DOHH2 (cell line): ENCODE data around the gene SKOR2.

Source experiments
- H3F3A ChIP-seq: fragments of 200-600 bp; sonication (generic), shearing (Covaris generic); 2 replicates; pipeline ENCODE4 v1.6.0; 2016; ENCODE audit warnings: antibody characterized with exemption, mild to moderate bottlenecking; ENCODE audit not compliant: control insufficient read depth, insufficient read depth
- H3K27ac ChIP-seq: fragments of 200-600 bp; sonication (generic); 2 replicates; pipeline ENCODE4 v1.5.1; 2014; ENCODE audit warnings: low read depth, mild to moderate bottlenecking, low read length, moderate library complexity
- H3K27me3 ChIP-seq: fragments of 200-600 bp; sonication (generic); 2 replicates; pipeline ENCODE4 v1.6.1; 2014; ENCODE audit warnings: mild to moderate bottlenecking, low read length, mixed read lengths; ENCODE audit not compliant: control insufficient read depth
- H3K36me3 ChIP-seq: fragments of 200-600 bp; sonication (generic); 2 replicates; pipeline ENCODE4 v1.6.1; 2014; ENCODE audit warnings: mild to moderate bottlenecking, low read length, moderate library complexity, mixed read lengths; ENCODE audit not compliant: control insufficient read depth
- H3K4me1 ChIP-seq: fragments of 200-600 bp; sonication (generic); 2 replicates; pipeline ENCODE4 v1.6.1; 2014; ENCODE audit warnings: mild to moderate bottlenecking, low read length, mixed read lengths; ENCODE audit not compliant: control insufficient read depth
- H3K4me2 ChIP-seq: fragments of 200-600 bp; sonication (generic); 2 replicates; pipeline ENCODE4 v1.6.0; 2014; ENCODE audit warnings: mild to moderate bottlenecking, low read length, moderate library complexity
- H3K4me3 ChIP-seq: fragments of 200-600 bp; sonication (generic); 2 replicates; pipeline ENCODE4 v1.5.1; 2014; ENCODE audit warnings: mild to moderate bottlenecking, low read length, mixed read lengths
- H3K79me2 ChIP-seq: fragments of 200-600 bp; sonication (generic); 2 replicates; pipeline ENCODE4 v1.6.1; 2014; ENCODE audit warnings: mild to moderate bottlenecking, low read length, mixed read lengths; ENCODE audit not compliant: control insufficient read depth
- H3K9me2 ChIP-seq: fragments of 200-600 bp; sonication (generic); replicated peaks from 2 replicates; pipeline ENCODE4 v1.6.1; 2014; ENCODE audit warnings: mild to moderate bottlenecking, low read length, mixed read lengths; ENCODE audit not compliant: control insufficient read depth
- H3K9me3 ChIP-seq: fragments of 200-600 bp; sonication (generic); 2 replicates; pipeline ENCODE4 v1.6.1; 2014; ENCODE audit warnings: antibody characterized with exemption, low read length, mixed read lengths; ENCODE audit not compliant: control insufficient read depth, insufficient read depth
- H4K20me1 ChIP-seq: fragments of 200-600 bp; sonication (generic); 2 replicates; pipeline ENCODE4 v1.6.0; 2014; ENCODE audit warnings: low read depth, mild to moderate bottlenecking, antibody characterized with exemption, low read length, moderate library complexity; ENCODE audit not compliant: control insufficient read depth, insufficient read depth
- EZH2phosphoT487 ChIP-seq: fragments of 200-600 bp; sonication (generic); IDR thresholded peaks from 2 replicates; pipeline ENCODE4 v1.6.1; 2017; ENCODE audit warnings: borderline replicate concordance, mild to moderate bottlenecking, antibody characterized with exemption, low read length, moderate library complexity, mixed read lengths
- TF ChIP-seq, protein P1 (sequence below): fragments of 200-600 bp; sonication (generic); IDR thresholded peaks from one replicate; pipeline ENCODE4 v1.5.1; 2014; ENCODE audit warnings: antibody characterized with exemption, mild to moderate bottlenecking, low read depth, low read length; ENCODE audit not compliant: poor library complexity, severe bottlenecking

The SKOR2 gene

DNA sequence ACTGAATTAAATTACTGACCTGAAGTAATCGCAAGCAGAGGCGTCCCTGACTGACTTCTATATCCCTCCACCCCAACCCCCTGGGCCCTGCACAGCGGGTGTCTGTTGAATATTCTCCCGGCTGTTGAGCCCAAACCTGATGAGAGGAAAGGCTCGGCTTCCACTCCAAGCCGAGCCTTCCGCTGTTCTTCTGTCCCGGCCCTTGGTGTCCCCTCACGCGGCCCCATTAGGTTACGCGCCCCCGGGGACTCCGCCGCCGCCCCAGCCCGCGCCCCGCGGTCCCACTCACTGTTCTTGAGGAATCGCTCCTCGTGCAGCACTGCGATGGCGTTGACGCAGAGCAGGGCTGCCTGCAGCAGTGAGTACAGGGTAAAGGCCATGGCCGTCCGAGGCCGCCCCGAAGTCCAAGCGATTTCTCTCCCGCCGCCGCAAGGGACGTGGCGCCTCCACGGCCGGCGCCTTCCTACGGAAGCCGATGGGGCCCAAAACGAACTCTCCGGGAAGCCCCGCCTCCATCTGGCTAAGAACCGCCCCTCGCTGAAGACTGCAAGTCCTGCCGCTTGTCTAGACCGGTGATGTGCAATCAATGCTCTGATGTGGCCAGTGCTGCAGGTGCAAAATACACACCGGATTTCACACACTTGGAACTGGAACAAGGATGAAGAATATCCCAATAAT lies 75.4 kb downstream of the SKOR2 start, which contains the start of gene IER3IP1:
Gene IER3IP1 (minus strand): TSS at position 467 of the 678 bp plus-strand sequence. CDS start 87 bp downstream, at position 380.
- peaks cover 47% of the 10 kb centered on the region for H3K4me1 ChIP-seq
- H3K4me2 ChIP-seq: peak within 1 kb of the TSS; percentile 56
- peak within 1 kb of the TSS; percentile 45 for H3K27ac ChIP-seq
- H3F3A ChIP-seq: no peaks in the 10 kb centered on the region
- H3K79me2 ChIP-seq: peaks cover 51% of the 10 kb centered on the region
- peak within 1 kb of the TSS; percentile 94 for H3K4me3 ChIP-seq
- no peaks in the 10 kb centered on the region for H3K9me2 ChIP-seq
- peaks cover 11% of the 10 kb centered on the region for H4K20me1 ChIP-seq
- no peaks in the 10 kb centered on the region for H3K27me3 ChIP-seq
- H3K9me3 ChIP-seq: no peaks in the 10 kb centered on the region
- H3K36me3 ChIP-seq: peaks cover 32% of the 10 kb centered on the region
- TF ChIP-seq, protein P1, sequence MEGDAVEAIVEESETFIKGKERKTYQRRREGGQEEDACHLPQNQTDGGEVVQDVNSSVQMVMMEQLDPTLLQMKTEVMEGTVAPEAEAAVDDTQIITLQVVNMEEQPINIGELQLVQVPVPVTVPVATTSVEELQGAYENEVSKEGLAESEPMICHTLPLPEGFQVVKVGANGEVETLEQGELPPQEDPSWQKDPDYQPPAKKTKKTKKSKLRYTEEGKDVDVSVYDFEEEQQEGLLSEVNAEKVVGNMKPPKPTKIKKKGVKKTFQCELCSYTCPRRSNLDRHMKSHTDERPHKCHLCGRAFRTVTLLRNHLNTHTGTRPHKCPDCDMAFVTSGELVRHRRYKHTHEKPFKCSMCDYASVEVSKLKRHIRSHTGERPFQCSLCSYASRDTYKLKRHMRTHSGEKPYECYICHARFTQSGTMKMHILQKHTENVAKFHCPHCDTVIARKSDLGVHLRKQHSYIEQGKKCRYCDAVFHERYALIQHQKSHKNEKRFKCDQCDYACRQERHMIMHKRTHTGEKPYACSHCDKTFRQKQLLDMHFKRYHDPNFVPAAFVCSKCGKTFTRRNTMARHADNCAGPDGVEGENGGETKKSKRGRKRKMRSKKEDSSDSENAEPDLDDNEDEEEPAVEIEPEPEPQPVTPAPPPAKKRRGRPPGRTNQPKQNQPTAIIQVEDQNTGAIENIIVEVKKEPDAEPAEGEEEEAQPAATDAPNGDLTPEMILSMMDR: peak; percentile 25
- TF ChIP-seq EZH2phosphoT487: no peak

DNA sequence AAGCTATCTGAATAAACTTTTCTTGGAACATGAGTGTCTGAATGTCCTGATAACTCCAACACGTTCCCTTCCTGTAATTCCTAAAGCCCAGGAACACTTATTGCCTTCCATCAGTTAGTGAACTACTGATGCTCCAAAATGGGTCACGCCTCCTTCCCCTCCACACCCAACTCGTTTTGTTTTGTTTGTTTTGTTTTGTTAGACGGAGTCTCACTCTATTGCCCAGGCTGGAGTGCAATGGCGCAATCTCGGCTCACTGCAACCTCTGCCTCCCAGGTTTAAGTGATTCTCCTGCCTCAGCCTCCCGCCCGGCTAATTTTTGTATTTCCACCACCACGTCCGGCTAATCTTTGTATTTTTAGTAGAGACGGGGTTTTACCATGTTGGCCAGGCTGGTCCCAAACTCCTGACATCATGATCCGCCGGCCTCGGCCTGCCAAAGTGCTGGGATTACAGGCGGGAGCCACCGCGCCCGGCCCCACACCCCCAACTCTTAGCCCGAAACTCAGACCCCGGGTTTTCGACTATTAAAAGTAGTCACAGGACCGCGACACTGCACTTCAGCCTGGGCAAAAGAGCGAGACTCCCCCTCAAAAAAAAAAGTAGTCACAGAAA lies 76.1 kb downstream of the SKOR2 start:
- H4K20me1 ChIP-seq: peaks cover 11% of the 10 kb centered on the region
- no peaks in the 10 kb centered on the region for H3K9me2 ChIP-seq
- no peaks in the 10 kb centered on the region for H3F3A ChIP-seq
- no peaks in the 10 kb centered on the region for H3K27me3 ChIP-seq
- peaks cover 41% of the 10 kb centered on the region for H3K4me1 ChIP-seq
- H3K4me3 ChIP-seq: peak overlapping the region; percentile 94
- H3K79me2 ChIP-seq: peaks cover 57% of the 10 kb centered on the region
- H3K9me3 ChIP-seq: no peaks in the 10 kb centered on the region
- H3K27ac ChIP-seq: peak overlapping the region; percentile 45
- TF ChIP-seq, protein P1: no peak
- TF ChIP-seq EZH2phosphoT487: no peak
- H3K4me2 ChIP-seq: peak overlapping the region; percentile 56
- H3K36me3 ChIP-seq: peaks cover 36% of the 10 kb centered on the region

DNA sequence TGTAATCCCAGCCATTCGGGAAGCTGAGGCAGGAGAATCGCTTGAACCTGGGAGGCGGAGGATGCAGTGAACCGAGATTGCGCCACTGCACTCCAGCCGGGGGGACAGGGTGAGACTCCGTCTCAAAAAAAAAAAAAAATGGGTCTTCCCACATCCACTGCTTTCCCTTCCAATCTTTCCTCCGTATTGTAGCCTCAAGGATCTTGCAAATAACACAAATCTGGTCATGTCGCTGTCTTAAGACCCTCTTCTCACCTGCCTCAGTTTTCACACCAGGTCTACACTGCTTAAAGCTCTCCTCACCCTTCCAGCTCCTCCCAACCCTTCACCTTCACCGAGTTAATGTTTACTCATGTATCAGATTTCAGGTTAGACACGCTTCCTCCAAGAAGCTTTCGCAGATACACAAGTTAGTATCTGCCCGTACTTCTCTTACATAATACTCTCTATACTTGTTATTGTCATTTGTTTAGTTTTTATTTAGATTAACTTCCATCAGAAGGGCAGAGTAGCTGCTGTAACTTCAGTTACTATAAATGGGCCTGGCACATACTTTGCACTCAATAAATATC lies 76.8 kb downstream of the SKOR2 start:
- peaks cover 63% of the 10 kb centered on the region for H3K79me2 ChIP-seq
- no peaks in the 10 kb centered on the region for H3F3A ChIP-seq
- H3K27ac ChIP-seq: no peak overlapping the region
- H3K4me1 ChIP-seq: peaks cover 33% of the 10 kb centered on the region
- TF ChIP-seq, protein P1: no peak
- TF ChIP-seq EZH2phosphoT487: no peak
- H3K4me2 ChIP-seq: peak overlapping the region; percentile 56
- peaks cover 11% of the 10 kb centered on the region for H4K20me1 ChIP-seq
- H3K9me3 ChIP-seq: no peaks in the 10 kb centered on the region
- peak overlapping the region; percentile 94 for H3K4me3 ChIP-seq
- H3K9me2 ChIP-seq: no peaks in the 10 kb centered on the region
- no peaks in the 10 kb centered on the region for H3K27me3 ChIP-seq
- H3K36me3 ChIP-seq: peaks cover 40% of the 10 kb centered on the region
